NT2/D1 (cell line): ENCODE results near the gene CYGB.

Source experiments
- SUZ12 ChIP-seq: IDR thresholded peaks from 2 replicates; pipeline ENCODE4 v1.6.1; 2011; ENCODE audit not compliant: insufficient read length, insufficient read depth; ENCODE audit errors: extremely low read depth
- YY1 ChIP-seq: IDR thresholded peaks from 2 replicates; pipeline ENCODE4 v1.6.1; 2011; ENCODE audit not compliant: insufficient read length, insufficient read depth
- ZNF274 ChIP-seq: IDR thresholded peaks from 2 replicates; pipeline ENCODE4 v1.6.1; 2011; ENCODE audit warnings: mild to moderate bottlenecking, low read depth, low read length

DNA sequence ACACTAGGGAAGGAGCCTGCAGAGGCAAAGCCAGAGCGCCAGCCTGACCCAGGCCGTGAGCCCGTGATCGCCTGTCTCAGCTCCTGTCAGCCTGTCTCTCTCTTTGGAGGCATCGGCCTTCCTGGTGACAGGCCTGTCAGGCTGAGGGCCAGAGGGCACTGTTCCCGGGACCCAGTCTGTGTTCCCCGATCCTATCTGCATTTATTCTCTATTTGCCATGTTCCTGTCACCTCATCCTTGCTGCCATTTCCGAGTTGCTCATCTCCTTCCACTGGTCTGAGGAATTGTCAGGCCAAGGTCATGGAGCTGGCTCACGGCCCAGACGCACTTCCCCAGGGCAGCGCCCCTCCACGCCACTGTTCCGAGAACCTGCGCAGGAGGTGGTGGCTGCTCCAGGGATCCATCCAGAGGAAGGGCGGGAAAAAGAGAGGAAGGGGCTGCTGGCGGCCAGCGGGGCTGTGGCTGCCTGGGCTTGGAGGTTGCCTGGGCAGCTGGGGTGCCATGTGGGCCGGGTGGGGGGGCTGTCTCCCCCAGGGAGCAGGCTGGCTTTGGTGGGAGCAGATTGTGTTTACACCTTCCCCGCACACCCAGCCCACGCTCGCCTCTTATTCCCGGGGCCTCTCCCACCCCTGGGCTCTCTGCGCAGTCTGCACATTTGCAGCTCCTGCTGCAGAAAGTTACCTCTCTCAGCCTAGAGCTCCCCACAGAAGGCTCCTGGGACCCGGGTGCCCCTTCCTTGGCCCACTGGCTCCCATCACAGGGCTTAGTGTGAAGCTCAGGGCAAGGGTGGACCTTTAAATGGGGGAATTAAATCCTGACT is 7.2 kb upstream of the CYGB start:
- TF ChIP-seq ZNF274 (no peak), YY1 (no peak), SUZ12 (no peak)
